HG03045 (cell line): ENCODE results near the gene KIF1B.
"Not testable (repeated sequence)": the region's sequence is repeated elsewhere in the genome, so short reads cannot be mapped to it uniquely, and the experiment has no call there.

ENCODE experiments used
- ATAC-seq: cut with Tn5 transposase; IDR thresholded peaks from one replicate; pipeline ENCODE4 v1.9.1; 2021; ENCODE audit warnings: mild to moderate bottlenecking, moderate library complexity; ENCODE audit not compliant: unreplicated experiment

KIF1B gene

DNA sequence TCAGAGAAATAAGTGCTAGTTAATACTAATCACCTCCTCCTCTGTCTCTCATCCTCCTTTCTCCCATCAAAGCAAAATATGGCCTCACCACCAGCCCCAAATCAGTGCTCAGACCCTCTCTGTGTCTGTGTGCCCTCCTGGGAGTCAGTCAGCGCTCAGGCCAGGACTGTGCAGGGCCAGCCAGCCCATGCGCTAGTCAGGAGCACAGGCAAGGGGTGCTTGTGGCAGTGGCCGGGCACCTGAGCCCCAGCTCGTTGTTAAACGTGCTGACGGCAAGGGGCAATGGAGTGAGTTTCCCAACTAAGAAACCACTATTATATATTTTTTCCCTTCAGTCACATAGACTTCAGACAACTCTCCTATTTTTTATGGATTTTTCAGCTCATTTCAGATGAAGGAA is 169.3 kb downstream of the KIF1B start:
- ATAC-seq = no peak

DNA sequence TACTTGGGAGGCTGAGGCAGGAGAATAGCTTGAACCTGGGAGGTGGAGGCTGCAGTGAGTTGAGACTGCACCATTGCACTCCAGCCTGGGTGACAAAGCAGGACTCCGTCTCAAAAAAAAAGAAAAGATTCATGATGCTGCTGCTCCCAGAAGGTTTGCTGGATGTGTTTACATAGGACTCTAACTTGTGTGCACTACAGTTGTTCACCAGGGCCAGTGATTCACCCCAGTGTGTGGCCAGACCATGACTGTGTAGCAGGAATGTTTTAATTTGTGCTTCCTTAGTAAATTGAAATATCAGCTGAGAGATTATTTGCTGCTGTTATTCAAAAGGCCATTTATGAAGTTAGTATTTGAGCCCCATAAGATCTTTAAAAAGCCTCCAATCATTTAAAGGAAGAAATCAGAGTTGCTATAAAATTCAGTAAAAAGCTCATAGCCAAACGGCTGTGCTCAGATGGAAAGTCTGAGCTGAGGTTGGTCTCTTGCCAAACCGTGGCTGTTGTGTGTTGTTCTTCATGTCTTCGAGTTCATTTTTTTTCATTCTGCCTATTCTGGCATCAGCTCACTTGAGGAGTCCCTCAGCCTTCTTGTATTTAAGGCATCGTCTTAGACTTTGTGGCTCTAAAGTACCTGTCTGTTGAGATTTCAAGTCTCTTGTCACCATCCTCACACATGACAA is 170.4 kb downstream of the KIF1B start:
- ATAC-seq = no peak

DNA sequence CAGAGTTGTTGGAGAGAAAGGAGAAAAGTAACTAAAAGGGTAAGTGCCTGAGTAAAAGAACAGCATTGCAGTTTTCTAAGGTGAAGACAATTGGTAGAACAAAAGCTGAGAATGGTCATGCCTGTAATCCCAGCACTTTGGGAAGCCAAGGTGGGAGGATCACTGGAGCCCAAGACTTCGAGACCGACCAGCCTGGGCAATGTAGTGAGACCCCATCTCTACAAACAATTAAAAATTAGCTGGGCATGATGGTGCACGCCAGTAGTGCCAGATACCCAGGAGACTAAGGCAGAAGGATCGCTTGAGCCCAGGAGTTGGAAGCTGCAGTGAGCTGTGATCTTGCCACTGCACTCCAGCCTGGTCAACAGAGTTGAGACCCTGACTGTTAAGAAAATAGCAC is 173.3 kb downstream of the KIF1B start:
- no peak for ATAC-seq

DNA sequence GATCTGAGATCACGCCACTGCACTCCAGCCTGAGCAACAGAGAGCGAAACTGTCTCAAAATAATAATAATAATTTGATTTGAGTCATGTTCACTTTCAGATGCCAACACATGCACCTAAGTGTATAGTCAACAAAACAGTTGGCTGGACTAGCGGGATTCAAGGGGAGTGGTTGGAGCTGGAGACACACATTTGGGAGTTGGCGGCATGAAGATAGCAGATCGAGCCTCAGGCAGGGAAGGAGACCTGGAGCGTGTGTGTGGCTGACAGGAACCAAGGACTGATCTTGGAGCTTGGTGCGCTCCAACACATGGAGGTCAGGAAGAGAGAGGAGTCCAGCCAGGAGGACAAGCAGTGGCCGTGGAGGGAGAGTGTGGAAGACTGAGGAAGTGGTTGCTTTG is 173.8 kb downstream of the KIF1B start:
- no peak for ATAC-seq

DNA sequence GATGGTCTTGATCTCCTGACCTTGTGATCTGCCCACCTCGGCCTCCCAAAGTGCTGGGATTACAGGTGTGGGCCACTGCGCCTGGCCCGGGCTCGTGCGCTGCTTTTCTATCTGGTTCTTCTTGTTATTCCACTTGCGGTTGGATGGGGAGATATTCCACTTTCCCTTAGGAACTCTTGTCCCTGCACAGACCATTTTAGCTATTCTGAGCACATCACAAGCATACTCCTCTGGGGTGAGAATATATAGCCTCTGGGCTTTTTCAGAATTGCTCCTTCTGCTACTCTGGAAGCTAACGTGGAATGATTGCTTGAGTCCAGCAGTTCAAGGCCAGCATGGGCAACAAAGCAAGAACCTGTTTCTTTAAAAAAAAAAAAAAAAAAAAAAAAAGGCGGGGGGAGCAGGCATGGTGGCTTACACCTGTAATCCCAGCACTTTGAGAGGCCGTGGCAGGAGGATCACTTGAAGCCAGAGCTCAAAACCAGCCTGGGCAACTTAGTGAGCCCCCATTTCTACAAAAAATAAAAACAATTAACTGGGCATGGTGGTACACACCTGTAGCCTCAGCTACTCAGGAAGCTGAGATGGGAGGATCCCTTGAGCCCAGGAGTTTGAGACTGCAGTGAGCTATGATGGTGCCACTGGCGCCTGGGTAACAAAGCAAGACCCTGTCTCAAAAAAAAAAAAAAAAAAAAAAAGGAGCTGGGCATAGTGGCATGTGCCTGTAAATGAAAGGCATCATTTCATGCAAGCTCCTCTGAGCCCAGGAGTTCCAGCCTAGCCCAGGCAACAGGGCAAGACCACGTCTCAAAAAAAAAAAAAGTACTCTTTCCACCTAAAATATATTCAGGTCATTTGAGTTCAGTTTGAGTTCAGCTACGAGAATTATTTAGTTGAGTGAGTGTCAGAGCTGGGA is 176.6 kb downstream of the KIF1B start:
- no peak for ATAC-seq

DNA sequence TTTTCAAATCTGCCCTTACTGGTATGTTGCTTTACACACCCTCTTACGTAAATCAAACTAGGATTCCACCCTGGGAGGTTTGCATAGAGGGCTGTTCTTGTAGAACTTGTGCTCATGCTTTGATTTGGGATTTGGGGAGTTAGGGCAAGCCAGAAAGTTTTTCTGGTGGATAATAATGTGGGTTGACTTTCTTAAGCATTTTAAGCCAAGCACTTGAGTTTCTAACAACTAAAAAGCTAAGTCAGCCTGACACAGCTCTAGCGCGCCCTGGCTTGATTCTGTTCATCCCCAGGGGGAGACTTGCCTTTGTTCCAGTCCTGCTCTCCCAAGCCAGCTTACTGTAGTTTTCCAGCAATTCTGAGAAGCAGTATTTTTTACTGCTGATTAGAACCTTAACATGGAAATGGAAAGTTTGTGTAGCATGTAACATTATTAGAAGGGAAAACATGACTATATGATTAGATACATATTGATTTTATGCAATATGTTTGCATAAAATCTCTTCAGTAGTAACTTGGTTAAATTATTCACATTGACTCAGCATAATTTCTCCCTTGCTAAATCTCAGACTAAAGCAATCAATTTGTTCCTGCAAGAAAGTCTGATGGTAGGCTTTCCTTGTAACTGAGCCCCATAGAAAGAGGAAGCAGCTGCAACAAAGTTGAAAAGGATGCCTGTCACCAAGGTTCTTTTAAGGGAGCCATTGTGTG is 177.5 kb downstream of the KIF1B start:
- no peak for ATAC-seq

DNA sequence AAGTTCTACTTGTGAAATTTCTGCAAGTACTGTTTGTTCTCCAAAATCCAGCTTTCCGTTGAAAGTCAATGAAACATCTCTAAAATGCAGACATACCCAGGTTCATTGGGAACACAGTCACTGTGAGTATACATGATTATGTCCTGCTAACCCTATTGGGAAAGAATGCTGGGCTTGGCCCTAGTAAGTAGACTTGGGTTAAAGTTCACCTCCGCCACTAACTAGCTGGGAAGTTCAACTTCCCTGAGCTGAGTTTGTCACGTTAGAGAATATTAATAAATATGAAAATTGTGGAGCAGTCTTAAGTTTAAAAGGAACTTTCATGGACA is 178.0 kb downstream of the KIF1B start:
- ATAC-seq = no peak

DNA sequence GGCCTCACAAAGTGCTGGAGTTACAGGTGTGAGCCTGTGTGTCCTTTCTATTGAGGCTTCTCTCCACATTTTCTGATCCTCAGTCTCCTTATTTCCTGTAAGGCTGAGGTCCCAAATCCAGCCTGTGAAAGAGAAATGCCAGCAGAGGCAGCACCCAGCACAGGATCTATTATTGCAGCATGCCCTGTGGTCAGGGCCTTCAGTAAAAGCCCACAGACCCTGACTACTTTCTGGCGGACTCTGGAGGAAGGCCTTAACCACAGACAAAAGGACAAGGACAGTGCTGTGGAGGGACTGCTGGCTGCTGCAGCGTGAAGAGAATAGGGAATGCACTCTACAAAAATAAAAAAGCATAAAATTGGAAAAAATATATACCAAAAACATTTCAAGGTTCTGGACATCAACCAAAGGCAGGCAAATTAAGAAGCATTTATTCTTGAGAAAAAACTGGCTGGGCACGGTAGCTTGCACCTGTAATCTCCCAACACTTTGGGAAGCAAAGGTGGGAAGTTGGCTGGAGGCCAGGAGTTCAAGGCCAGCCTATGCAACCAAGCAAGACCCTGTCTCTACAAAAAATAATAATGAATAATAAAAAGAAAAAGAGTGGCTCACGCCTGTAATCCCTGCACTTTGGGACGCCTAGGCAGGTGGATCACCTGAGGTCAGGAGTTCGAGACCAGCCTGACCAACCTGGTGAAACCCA is 179.1 kb downstream of the KIF1B start:
- ATAC-seq = no peak

DNA sequence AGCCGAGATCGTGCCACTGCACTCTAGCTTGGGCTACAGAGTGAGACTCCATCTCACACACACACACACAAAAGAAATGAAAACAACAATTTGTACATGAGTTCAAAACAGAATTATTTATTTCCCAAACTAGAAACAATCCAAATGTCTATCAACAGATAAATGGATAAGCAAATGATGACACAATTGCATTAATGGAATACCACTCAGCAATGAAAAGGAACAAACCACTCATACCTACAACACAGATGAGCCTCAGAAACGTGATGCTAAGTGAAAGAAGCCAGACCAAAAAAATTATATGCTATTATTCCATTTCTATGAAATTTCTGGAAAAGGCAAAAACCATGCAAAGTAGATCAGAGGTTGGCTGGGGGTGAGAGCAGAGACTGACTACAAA is 186.5 kb downstream of the KIF1B start:
- no peak for ATAC-seq

DNA sequence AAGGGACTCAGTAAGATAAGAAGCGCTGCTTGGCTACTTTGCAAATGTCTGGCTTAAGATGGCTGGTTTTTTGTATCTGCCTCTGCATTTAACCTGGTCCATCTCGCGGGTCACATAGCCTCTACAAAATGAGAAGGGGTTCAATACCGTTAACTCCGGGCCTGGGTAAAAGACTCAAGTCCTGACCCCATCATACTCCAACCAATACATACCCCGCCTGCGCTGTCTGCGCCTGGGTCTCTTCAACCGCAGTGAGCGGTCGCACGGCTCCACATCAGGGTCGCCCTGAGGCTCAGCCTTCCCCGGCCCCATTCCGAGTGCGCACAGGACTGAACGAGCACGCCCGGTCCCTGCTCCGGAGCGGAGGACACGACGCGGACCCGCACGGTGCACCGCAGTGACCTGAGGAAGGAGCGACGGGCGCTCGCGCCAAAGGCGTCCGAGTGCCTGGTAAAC is 187.9 kb downstream of the KIF1B start:
- no peak for ATAC-seq

DNA sequence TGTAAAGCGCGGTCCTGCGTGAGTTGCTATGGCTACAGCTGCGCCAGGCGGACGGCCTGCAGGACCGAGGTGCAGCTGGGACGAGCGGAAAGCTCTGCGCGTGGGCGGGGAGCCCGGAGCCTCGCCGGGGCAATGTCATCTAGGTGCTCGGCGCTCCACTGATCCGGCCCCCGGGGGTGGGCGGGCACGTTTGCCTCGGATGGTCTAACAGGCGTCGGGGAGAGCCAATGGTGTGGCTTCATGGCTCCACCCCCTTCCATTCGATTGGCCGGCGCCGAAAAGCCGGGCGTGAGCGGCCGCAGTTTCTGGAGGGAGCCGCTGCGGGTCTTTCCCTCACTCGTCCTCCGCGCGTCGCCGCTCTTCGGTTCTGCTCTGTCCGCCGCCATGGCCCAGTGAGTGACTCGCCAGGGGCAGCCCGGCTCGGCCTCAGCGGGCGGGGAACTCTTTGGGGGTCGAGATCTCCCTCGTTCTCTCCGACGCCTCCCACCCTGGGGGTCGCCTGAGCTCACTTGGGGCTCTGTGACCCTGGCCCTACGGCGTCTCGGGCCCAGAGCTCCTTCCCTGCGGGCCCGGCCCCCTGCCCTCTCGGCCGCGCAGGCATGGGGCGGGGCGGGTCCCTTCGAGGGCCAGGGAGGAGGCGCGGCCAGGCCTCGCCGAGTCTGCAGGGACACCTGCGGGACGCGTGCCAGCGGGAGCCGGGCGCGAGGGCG is 188.5 kb downstream of the KIF1B start, which contains the start of gene PGD:
PGD (plus strand) TSS at position 331 of the 710 bp plus-strand sequence; CDS start at position 385, 54 bp downstream.
- ATAC-seq = peak; percentile 96

DNA sequence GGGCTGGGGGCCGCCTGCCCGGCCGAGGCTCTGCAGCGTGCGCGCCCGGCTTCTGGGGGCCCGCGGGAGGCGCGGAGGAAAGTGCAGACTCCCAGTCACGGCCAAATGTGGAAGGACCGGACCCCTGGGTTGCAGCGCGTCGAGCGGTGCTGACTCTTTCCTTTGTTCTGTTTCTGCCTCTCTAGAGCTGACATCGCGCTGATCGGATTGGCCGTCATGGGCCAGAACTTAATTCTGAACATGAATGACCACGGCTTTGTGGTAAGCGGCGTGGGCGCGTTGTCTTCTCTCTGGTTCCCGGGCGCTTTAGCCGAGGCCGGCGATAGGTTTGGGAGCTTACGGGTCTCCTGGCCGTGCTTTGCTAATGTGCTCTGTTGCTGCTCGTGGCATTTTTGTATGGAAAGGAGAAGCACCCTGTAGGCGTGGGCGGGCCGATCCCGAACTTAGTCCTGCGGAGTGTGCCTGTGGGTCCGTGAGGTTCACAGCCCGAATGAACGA is 189.1 kb downstream of the KIF1B start:
- peak; percentile 13 for ATAC-seq

DNA sequence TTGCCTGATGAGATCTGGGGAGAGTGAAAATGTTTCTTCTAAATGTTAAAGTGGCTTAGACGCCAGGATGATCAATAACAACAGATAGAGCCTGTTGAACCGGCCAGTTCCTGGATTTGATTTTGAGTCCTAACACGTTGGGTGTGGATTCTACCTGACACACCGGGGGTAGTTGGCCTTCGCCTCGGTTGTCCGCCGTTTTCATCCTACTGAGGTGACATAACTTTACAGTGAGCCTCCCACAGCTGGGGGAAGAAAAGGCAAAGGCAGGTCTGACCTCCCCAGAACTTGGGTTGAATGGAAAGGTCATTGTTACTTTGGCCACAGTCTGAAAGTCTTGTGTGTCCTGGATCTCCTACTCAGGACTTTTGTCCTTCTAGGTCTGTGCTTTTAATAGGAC is 189.6 kb downstream of the KIF1B start:
- no peak for ATAC-seq

DNA sequence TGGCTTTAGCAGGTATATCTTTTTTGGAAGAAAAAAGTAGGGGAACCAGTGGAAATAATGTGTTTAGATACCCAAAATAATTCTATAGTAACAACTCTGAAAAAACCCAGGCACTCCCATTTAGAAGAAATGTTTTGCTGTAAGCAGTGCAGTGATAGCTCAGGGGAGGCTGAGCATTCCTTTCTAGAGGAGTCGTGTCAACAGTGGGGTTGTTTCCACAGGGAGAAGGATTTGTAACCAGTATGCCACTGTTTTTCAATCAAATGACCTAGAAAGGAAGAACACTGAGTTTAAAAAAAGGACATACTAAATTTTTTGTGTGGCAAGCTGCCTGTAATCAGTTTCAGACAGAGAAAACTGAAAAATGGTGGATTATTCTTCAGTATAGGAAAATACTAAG is 190.9 kb downstream of the KIF1B start:
- no peak for ATAC-seq

DNA sequence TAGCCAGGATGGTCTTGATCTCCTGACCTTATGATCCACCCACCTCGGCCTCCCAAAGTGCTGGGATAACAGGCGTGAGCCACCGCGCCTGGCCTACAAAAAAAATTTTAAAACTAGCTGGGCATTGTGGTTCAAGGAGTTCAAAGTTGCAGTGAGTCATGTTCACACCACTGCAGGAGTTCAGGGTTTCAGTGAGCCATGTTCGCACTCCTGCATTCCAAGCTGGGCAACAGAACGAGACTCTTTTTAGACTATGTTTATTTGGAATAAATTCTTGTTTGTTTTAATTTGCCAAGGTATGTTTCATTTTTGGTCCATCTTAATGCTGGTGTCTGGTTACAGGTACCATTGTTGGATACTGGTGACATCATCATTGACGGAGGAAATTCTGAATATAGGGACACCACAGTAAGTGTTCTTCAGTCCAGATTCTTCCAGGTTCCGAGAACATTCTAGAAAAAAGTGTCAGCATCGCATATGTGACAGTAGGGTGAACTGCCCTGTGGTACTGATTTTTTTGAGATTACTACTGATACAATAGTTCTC is 192.4 kb downstream of the KIF1B start:
- ATAC-seq = no peak

DNA sequence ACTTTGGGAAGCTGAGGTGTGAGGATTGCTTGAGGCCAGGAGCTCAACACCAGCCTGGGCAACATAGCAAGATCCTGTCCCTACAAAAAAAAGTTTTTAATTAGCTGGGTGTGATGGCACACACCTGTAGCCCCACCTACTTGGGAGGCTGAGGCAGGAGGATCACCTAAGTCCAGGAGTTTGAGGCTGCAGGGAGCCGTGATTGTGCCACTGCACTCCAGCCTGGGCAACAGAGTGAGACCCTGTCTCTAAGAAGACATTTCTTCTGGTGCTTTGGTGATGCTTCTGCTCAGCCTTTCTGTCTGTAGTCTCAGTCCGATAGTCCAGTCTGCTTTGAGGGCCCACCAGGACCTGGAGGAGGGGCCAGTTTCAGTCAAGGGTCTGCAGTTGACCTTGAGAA is 196.8 kb downstream of the KIF1B start:
- no peak for ATAC-seq

DNA sequence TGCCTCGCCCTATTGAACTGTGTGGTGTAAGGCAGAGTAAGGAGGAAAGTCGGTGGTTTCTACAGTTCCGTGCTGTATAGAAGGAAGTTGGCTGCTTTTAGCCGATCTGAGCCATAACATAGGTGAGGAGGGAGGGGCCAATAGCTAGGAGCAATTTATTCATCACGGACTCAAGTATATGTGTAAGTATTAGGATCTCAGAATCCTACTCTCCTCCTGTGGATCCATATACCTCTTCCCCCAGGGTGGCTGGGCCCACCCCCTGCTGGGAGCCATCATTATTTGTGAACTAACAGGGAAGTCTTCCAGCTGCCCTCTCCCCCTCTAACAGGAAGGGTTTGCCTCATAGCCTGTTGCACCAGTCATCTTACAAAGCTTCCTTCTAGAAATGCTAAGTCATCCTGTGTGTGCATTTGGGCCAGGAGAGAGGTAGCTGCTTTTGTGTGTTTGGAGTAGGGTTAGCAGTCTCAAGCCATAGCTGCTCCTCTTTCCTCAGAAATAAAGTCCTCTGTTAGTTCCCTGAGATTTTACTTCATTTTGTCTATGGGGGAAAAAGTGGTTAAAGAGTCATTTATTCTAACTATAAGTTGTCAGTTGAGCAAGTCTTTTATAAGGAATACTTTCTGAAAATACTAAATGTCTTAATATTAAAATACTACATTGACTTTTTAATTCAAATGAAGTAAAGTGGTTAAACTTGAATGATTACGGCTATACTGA is 205.0 kb downstream of the KIF1B start:
- ATAC-seq = no peak

DNA sequence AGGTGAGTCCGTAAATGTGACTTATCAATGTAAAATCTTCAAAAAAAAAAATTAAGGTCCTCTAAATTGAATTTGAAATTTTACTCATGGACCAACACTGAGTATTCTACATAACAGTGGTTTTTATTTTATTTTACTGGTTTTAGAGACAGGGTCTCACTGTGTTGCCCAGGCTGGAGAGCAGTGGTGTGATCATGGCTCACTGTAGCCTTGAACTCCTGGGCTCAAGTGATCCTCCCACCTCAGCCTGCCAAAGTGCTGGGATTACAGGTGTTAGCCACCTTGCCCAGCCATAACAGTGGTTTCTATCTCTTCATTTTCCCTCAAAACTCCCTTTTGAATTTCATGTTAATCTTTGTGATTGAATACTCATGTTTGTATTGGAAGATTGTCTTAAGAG is 205.6 kb downstream of the KIF1B start:
- ATAC-seq = not testable (repeated sequence)

DNA sequence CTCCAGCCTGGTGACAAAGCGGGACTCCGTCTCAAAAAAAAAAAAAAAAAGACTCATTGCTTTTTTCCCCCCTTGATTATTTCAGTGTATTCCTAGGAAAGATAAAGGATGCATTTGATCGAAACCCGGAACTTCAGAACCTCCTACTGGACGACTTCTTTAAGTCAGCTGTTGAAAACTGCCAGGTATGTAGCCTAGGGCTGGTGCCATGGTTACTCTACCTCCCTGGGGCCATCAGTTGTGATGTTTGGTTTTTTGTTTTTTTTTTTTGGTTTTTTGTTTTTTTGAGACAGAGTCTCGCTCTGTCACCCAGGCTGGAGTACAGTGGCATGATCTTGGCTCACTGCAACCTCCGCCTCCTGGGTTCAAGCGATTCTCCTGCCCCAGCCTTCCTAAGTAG is 208.4 kb downstream of the KIF1B start:
- not testable (repeated sequence) for ATAC-seq
